ENCODE measurements around the gene TLL1.

Gene TLL1

DNA sequence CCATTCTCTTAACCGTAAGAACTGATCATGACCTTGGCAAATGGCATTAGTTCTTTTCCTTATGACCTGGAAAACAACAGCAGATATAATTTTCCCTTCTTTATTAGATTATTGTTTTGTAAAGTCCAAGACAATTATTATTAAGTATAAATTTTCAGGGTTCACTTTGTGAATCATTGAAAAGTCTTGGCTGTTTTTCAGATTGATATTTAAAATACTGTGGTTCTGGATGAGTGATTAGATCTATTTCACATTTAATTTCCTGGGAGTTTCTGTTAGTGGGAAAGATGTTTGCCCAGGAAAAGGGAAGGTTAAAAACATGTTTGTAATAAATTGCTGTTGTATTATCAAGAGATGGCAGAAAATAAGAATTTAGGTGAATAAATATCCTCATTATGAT, 194.9 kb downstream of the TLL1 start:
- Histone ChIP-seq H3K27me3 (no peaks in the 10 kb centered on the region), H3K4me1 (peaks cover 13% of the 10 kb centered on the region)

GRCh38 chr4:166073783-166074182, 200.7 kb downstream of the TLL1 start:
- DNase-seq = no peak
- H3K36me3 ChIP-seq = no peaks in the 10 kb centered on the region
- no peaks in the 10 kb centered on the region for H3K27me3 ChIP-seq
- no peaks in the 10 kb centered on the region for H3K9me3 ChIP-seq
- no peak overlapping the region for H3K4me3 ChIP-seq (ENCODE audit: low read depth, low read length)
- TF ChIP-seq, protein P1, sequence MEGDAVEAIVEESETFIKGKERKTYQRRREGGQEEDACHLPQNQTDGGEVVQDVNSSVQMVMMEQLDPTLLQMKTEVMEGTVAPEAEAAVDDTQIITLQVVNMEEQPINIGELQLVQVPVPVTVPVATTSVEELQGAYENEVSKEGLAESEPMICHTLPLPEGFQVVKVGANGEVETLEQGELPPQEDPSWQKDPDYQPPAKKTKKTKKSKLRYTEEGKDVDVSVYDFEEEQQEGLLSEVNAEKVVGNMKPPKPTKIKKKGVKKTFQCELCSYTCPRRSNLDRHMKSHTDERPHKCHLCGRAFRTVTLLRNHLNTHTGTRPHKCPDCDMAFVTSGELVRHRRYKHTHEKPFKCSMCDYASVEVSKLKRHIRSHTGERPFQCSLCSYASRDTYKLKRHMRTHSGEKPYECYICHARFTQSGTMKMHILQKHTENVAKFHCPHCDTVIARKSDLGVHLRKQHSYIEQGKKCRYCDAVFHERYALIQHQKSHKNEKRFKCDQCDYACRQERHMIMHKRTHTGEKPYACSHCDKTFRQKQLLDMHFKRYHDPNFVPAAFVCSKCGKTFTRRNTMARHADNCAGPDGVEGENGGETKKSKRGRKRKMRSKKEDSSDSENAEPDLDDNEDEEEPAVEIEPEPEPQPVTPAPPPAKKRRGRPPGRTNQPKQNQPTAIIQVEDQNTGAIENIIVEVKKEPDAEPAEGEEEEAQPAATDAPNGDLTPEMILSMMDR (IDR thresholded peaks at IDR 0.05; ENCODE audit: low read depth, low read length) = no peak
- peaks cover 3% of the 10 kb centered on the region; the same call in 1 of the 2 replicates for H3K4me1 ChIP-seq

More for the DNA sequence above, 194.9 kb downstream of the TLL1 start:
- Histone ChIP-seq H3K36me3 (no peaks in the 10 kb centered on the region), H3K4me3 (ENCODE audit: low read depth, low read length) (no peak overlapping the region), H3K9me3 (no peaks in the 10 kb centered on the region)
- TF ChIP-seq, protein P1 (IDR thresholded peaks at IDR 0.05; ENCODE audit: low read depth, low read length) = no peak
- DNase-seq = no peak

DNA sequence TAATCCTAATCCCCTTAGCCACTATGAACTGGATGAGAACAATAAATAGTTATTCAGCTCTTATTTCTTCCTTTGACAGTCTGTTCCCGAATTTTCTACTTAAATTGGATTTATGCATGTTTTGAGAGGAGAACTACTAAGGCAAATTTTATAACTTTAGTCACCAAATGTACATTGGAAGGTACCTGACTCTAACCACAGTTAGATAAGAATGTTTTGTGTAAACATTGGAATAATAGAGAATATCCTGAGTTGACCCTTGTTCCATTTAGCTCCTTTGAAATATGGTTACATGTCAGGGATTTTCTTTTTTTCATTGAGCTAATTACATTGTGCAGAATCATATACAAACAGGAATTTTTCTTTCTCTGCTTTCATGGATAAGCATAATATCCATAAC, 202.6 kb downstream of the TLL1 start:
- peaks cover 3% of the 10 kb centered on the region; the same call in 1 of the 2 replicates for H3K4me1 ChIP-seq
- no peak for DNase-seq
- TF ChIP-seq, protein P1 (IDR thresholded peaks at IDR 0.05; ENCODE audit: low read depth, low read length) = no peak
- H3K27me3 ChIP-seq = no peaks in the 10 kb centered on the region
- H3K9me3 ChIP-seq = no peaks in the 10 kb centered on the region
- H3K4me3 ChIP-seq (ENCODE audit: low read depth, low read length) = no peak overlapping the region
- H3K36me3 ChIP-seq = no peaks in the 10 kb centered on the region

DNA sequence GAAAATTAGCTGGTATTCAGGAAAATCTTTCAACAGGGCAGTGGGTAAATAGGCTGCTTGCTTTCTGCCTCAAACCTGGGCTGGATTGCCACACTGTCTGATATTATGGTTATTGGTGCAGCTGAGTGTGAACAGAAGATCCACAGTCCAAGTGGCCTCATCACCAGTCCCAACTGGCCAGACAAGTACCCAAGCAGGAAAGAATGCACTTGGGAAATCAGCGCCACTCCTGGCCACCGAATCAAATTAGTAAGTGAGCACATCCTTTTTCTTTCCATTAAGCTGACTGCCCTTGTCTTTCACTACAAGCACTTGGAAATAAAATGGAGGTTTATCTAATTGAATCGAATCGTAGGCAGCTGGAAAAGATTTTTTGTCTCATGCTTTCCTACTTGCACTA, 204.7 kb downstream of the TLL1 start:
- no peaks in the 10 kb centered on the region for H3K9me3 ChIP-seq
- no peaks in the 10 kb centered on the region for H3K36me3 ChIP-seq
- no peaks in the 10 kb centered on the region for H3K4me1 ChIP-seq
- H3K4me3 ChIP-seq (ENCODE audit: low read depth, low read length) = 0 out of 2 replicates have a peak overlapping the region, but pooled peaks have one; percentile 8
- TF ChIP-seq, protein P1 (IDR thresholded peaks at IDR 0.05; ENCODE audit: low read depth, low read length) = peak; percentile 21; the same call in 1 of the 2 replicates
- DNase-seq = peak; percentile 60
- no peaks in the 10 kb centered on the region for H3K27me3 ChIP-seq

DNA sequence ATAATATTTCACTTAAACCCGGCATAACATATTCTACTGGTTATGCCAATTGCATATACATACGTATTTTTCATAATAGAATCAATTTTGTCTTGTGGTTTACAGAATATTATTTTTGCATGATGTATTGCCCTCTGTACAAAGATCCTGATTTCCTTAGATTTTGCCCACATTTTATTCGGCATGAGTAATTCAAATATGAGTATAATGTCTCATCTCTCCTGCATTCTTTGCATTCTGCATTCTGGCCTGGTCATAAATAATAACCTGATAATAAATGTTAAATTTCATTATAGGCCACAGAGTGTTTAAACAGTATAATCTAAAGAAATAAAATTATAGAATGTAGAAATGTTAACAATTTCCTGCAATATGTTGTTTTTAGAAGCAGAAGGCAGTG, 205.3 kb downstream of the TLL1 start:
- no peaks in the 10 kb centered on the region for H3K9me3 ChIP-seq
- TF ChIP-seq, protein P1 (IDR thresholded peaks at IDR 0.05; ENCODE audit: low read depth, low read length) = no peak
- H3K36me3 ChIP-seq = no peaks in the 10 kb centered on the region
- no peaks in the 10 kb centered on the region for H3K4me1 ChIP-seq
- no peak for DNase-seq
- H3K27me3 ChIP-seq = no peaks in the 10 kb centered on the region
- no peak overlapping the region for H3K4me3 ChIP-seq (ENCODE audit: low read depth, low read length)

GRCh38 chr4:166078955-166079354, 205.9 kb downstream of the TLL1 start:
- Histone ChIP-seq H3K4me1 (no peaks in the 10 kb centered on the region), H3K9me3 (no peaks in the 10 kb centered on the region), H3K36me3 (no peaks in the 10 kb centered on the region), H3K27me3 (no peaks in the 10 kb centered on the region), H3K4me3 (ENCODE audit: low read depth, low read length) (no peak overlapping the region)
- no peak for DNase-seq
- TF ChIP-seq, protein P1 (IDR thresholded peaks at IDR 0.05; ENCODE audit: low read depth, low read length) = no peak
